ENCODE measurements around the gene NPIPB8.
"Not testable (repeated sequence)": the region's sequence is repeated elsewhere in the genome, so short reads cannot be mapped to it uniquely, and the experiment has no call there.

The NPIPB8 gene

DNA sequence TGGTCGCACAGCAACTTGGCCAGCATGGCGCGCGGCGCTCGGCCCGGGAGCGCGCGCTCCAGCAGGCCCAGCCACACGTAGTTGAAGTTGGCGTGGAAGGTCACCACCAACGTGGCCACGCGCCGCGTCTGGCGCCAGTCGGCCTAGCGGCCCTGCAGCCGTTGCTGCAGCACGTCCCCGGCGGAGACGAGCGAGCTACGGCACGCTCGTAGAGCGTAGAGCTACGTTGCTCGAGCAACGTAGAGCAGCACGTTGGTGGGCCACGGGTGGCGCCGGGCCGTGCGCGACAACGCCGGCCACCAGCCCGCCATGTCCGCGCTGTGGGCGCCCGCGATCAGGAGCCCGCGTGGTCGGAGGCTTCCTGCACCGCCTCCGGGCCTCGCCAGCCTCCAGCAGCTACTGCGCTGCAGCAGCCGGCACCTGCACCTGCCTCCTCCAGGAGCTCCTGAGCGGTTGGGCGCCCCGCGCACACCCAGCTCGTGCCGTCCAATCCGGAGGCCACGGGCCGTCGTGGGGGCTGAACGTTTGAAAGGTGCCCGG, 14.6 kb upstream of the NPIPB8 start:
- Histone ChIP-seq H3K4me3 (ENCODE audit: low read length) (peak overlapping the region; percentile 77), H2AFZ (ENCODE audit: low read length) (peak overlapping the region; percentile 86), H3K36me3 (replicated peaks; ENCODE audit: insufficient read depth, low read length) (no peaks in the 10 kb centered on the region), H4K20me1 (ENCODE audit: insufficient read depth, low read length) (no peaks in the 10 kb centered on the region), H3K9ac (ENCODE audit: low read length) (peak overlapping the region; percentile 49; the same call in 1 of the 2 replicates), H3F3A (ENCODE audit: insufficient read depth, low read length) (no peaks in the 10 kb centered on the region), H3K4me2 (ENCODE audit: low read depth, low read length) (peak overlapping the region; percentile 95), H3K27ac (ENCODE audit: low read length) (no peak overlapping the region), H3K9me3 (replicated peaks; ENCODE audit: insufficient read depth, low read length) (no peaks in the 10 kb centered on the region), H3K9me2 (replicated peaks; ENCODE audit: insufficient read depth, low read length) (no peaks in the 10 kb centered on the region), H3K4me1 (ENCODE audit: low read length) (no peaks in the 10 kb centered on the region), H3K79me2 (ENCODE audit: low read length) (no peaks in the 10 kb centered on the region), H3K27me3 (replicated peaks; ENCODE audit: insufficient read depth, low read length) (no peaks in the 10 kb centered on the region)
- DNase-seq = peak; percentile 87
- TF ChIP-seq EZH2 (optimal IDR thresholded peaks at IDR 0.05; ENCODE audit: low read depth, low read length) (no peak), EZH2phosphoT487 (IDR thresholded peaks at IDR 0.05; ENCODE audit: low read length) (no peak)
- TF ChIP-seq, protein P1, sequence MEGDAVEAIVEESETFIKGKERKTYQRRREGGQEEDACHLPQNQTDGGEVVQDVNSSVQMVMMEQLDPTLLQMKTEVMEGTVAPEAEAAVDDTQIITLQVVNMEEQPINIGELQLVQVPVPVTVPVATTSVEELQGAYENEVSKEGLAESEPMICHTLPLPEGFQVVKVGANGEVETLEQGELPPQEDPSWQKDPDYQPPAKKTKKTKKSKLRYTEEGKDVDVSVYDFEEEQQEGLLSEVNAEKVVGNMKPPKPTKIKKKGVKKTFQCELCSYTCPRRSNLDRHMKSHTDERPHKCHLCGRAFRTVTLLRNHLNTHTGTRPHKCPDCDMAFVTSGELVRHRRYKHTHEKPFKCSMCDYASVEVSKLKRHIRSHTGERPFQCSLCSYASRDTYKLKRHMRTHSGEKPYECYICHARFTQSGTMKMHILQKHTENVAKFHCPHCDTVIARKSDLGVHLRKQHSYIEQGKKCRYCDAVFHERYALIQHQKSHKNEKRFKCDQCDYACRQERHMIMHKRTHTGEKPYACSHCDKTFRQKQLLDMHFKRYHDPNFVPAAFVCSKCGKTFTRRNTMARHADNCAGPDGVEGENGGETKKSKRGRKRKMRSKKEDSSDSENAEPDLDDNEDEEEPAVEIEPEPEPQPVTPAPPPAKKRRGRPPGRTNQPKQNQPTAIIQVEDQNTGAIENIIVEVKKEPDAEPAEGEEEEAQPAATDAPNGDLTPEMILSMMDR (IDR thresholded peaks at IDR 0.05; ENCODE audit: low read length) = no peak

DNA sequence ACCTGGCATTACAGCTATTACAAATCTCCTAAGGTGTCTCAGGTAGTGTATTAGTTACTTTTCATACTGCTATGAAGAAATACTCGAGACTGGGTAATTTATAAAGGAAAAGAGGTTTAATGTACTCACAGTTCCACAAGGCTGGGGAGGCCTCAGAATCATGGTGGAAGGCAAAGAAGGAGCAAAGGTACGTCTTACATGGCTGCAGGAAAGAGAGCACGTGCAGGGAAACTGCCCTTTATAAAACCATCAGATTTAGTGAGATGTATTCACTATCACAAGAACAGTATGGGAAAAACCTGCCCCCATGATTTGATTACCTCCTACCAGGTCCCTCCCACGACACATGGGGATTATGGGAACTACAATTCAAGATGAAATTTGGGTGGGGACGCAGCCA, 7.0 kb upstream of the NPIPB8 start:
- not testable (repeated sequence) for H2AFZ ChIP-seq (ENCODE audit: low read length); H3F3A ChIP-seq (ENCODE audit: insufficient read depth, low read length); H3K9me3 ChIP-seq (replicated peaks; ENCODE audit: insufficient read depth, low read length); H3K36me3 ChIP-seq (replicated peaks; ENCODE audit: insufficient read depth, low read length); H4K20me1 ChIP-seq (ENCODE audit: insufficient read depth, low read length); DNase-seq; H3K4me1 ChIP-seq (ENCODE audit: low read length); H3K9me2 ChIP-seq (replicated peaks; ENCODE audit: insufficient read depth, low read length); H3K79me2 ChIP-seq (ENCODE audit: low read length); H3K27ac ChIP-seq (ENCODE audit: low read length); H3K27me3 ChIP-seq (replicated peaks; ENCODE audit: insufficient read depth, low read length); H3K4me3 ChIP-seq (ENCODE audit: low read length); H3K9ac ChIP-seq (ENCODE audit: low read length); H3K4me2 ChIP-seq (ENCODE audit: low read depth, low read length)

DNA sequence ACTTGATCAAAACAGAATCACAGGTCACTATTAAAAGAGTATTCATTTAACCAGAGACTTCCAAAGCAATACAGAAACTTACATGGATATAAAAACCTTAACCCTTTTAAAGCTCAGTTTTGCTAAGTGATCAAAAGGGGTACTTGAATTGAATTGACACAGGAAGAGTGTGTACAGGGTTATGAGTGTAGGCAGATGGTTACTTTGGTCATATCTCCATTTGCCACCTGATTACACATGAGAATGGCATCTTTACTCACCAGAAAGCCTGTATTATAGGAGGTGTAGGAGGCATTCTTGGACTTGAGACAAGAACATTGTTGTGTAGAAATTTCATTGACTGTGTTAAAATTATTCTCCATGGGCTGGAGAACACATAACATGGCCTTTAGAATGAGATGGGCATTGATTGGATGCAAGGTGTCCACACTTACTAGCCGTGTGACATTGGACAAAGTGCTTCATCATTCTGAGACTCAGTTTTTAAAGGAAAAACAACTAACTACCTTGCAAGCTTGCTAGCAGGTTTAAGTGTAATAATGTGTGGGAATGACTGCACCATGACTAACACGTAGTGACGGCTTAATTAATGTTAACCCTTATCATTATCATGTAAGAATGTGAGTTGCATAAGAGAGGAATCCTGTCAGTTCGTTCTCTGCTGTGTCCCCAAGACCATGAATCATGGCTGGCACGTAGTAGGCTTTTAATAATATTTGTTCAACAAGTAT, 1.6 kb upstream of the NPIPB8 start:
- not testable (repeated sequence) for H3K9ac ChIP-seq (ENCODE audit: low read length); H3K4me2 ChIP-seq (ENCODE audit: low read depth, low read length); H3F3A ChIP-seq (ENCODE audit: insufficient read depth, low read length); H2AFZ ChIP-seq (ENCODE audit: low read length); H3K4me3 ChIP-seq (ENCODE audit: low read length); H3K36me3 ChIP-seq (replicated peaks; ENCODE audit: insufficient read depth, low read length); H3K79me2 ChIP-seq (ENCODE audit: low read length); H3K4me1 ChIP-seq (ENCODE audit: low read length); H4K20me1 ChIP-seq (ENCODE audit: insufficient read depth, low read length); H3K9me2 ChIP-seq (replicated peaks; ENCODE audit: insufficient read depth, low read length); H3K27ac ChIP-seq (ENCODE audit: low read length); DNase-seq; H3K27me3 ChIP-seq (replicated peaks; ENCODE audit: insufficient read depth, low read length); H3K9me3 ChIP-seq (replicated peaks; ENCODE audit: insufficient read depth, low read length)

DNA sequence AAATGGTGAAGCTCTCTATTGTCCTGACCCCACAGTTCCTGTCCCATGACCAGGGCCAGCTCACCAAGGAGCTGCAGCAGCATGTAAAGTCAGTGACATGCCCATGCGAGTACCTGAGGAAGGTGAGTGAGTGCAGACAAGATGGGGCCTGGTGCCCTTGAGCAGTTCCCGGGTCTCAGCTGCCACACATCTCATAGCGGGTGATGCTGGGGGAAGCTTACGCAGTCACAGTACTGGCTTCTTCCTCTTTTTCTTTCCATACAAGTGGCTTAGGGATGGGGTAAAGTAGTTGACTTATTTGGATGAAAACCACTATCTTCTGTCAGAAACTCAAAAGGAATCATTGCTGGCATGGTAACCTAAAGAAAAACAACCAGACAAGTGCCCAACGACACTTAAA, 494 bp downstream of the NPIPB8 start:
- not testable (repeated sequence) for H2AFZ ChIP-seq (ENCODE audit: low read length); H3F3A ChIP-seq (ENCODE audit: insufficient read depth, low read length); H3K27ac ChIP-seq (ENCODE audit: low read length); H3K4me3 ChIP-seq (ENCODE audit: low read length); H4K20me1 ChIP-seq (ENCODE audit: insufficient read depth, low read length); H3K4me1 ChIP-seq (ENCODE audit: low read length); H3K9me2 ChIP-seq (replicated peaks; ENCODE audit: insufficient read depth, low read length); H3K36me3 ChIP-seq (replicated peaks; ENCODE audit: insufficient read depth, low read length); H3K9me3 ChIP-seq (replicated peaks; ENCODE audit: insufficient read depth, low read length); H3K4me2 ChIP-seq (ENCODE audit: low read depth, low read length); DNase-seq; H3K27me3 ChIP-seq (replicated peaks; ENCODE audit: insufficient read depth, low read length); H3K9ac ChIP-seq (ENCODE audit: low read length); H3K79me2 ChIP-seq (ENCODE audit: low read length)

DNA sequence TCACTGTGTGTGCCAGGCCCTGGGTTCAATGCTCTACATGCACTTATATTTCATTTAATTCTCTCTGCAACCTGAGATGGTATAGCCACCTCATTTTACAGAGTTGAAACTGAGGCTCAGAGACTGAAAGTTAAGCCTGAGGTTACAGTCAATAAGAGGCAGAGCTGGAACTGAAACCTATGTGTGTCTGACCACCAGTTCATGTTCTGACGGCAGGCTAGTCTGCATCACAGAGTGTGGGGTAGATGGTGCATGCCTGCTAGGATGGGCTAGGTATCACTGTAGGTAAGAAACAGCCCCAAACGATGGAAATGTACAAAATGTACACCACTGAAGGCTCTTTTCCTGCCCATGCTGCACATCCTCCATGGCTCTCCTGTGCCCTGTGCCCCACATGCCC, 2.1 kb downstream of the NPIPB8 start:
- H3K79me2 ChIP-seq (ENCODE audit: low read length); H2AFZ ChIP-seq (ENCODE audit: low read length); H3K4me3 ChIP-seq (ENCODE audit: low read length); H4K20me1 ChIP-seq (ENCODE audit: insufficient read depth, low read length); H3K9me2 ChIP-seq (replicated peaks; ENCODE audit: insufficient read depth, low read length); H3K36me3 ChIP-seq (replicated peaks; ENCODE audit: insufficient read depth, low read length); H3F3A ChIP-seq (ENCODE audit: insufficient read depth, low read length); H3K4me2 ChIP-seq (ENCODE audit: low read depth, low read length); H3K27ac ChIP-seq (ENCODE audit: low read length); H3K9me3 ChIP-seq (replicated peaks; ENCODE audit: insufficient read depth, low read length); H3K4me1 ChIP-seq (ENCODE audit: low read length); H3K9ac ChIP-seq (ENCODE audit: low read length); H3K27me3 ChIP-seq (replicated peaks; ENCODE audit: insufficient read depth, low read length): not testable (repeated sequence)
- peak; percentile 58 for DNase-seq

DNA sequence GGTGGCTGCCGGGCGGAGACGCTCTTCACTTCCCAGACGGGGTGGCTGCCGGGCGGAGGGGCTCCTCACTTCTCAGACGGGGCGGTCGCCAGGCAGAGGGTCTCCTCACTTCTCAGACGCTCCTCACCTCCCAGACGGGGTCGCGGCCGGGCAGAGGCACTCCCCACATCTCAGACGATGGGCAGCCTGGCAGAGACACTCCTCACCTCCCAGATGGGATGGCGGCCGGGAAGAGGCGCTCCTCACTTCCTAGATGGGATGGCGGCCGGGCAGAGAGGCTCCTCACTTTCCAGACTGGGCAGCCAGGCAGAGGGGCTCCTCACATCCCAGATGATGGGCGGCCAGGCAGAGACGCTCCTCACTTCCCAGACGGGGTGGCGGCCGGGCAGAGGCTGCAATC, 28.4 kb downstream of the NPIPB8 start:
- H3K27me3 ChIP-seq (replicated peaks; ENCODE audit: insufficient read depth, low read length); H3K9ac ChIP-seq (ENCODE audit: low read length); H3F3A ChIP-seq (ENCODE audit: insufficient read depth, low read length); H3K9me2 ChIP-seq (replicated peaks; ENCODE audit: insufficient read depth, low read length); H3K36me3 ChIP-seq (replicated peaks; ENCODE audit: insufficient read depth, low read length); H3K4me2 ChIP-seq (ENCODE audit: low read depth, low read length); H3K79me2 ChIP-seq (ENCODE audit: low read length); H3K4me1 ChIP-seq (ENCODE audit: low read length); DNase-seq; H4K20me1 ChIP-seq (ENCODE audit: insufficient read depth, low read length); H3K4me3 ChIP-seq (ENCODE audit: low read length); H3K27ac ChIP-seq (ENCODE audit: low read length); H3K9me3 ChIP-seq (replicated peaks; ENCODE audit: insufficient read depth, low read length); H2AFZ ChIP-seq (ENCODE audit: low read length): not testable (repeated sequence)

DNA sequence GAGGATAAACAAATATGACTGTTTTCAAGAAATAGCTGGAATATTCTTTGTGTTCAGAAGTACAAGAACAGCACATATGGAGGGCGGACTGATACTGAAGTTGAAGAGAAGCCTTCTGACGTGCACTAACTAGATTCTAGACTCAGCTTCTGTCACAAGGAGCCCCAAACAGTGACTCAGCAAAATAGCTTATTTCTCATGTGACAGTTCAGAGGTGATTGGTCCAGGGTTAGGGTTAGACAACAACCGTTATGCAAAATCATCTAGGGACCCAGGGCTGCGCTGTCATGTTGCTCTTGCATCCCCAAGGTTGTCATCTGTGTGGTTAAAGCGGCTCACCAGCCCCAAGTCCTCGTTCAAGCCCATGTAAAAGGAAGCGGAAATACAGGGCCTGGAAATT, 29.6 kb downstream of the NPIPB8 start:
- H3K79me2 ChIP-seq (ENCODE audit: low read length); H3F3A ChIP-seq (ENCODE audit: insufficient read depth, low read length); H3K9me3 ChIP-seq (replicated peaks; ENCODE audit: insufficient read depth, low read length); H4K20me1 ChIP-seq (ENCODE audit: insufficient read depth, low read length); H3K9ac ChIP-seq (ENCODE audit: low read length); H3K27ac ChIP-seq (ENCODE audit: low read length); H3K4me2 ChIP-seq (ENCODE audit: low read depth, low read length); H2AFZ ChIP-seq (ENCODE audit: low read length); H3K27me3 ChIP-seq (replicated peaks; ENCODE audit: insufficient read depth, low read length); H3K4me3 ChIP-seq (ENCODE audit: low read length); DNase-seq; H3K9me2 ChIP-seq (replicated peaks; ENCODE audit: insufficient read depth, low read length); H3K36me3 ChIP-seq (replicated peaks; ENCODE audit: insufficient read depth, low read length); H3K4me1 ChIP-seq (ENCODE audit: low read length): not testable (repeated sequence)

All from MM.1S (cell line).